Activated naive CD8-positive, alpha-beta T cell treated with anti-CD3 and anti-CD28 coated beads for 36 hours (primary cell): Measurements from ENCODE around the gene CTAGE9. TPM values are rescaled to one million over a fixed set of nuclear protein-coding genes. Genes with fewer than 3 reads are reported as not detected.
"Not testable (repeated sequence)": the region's sequence is repeated elsewhere in the genome, so short reads cannot be mapped to it uniquely, and the experiment has no call there.

Source experiments
- DNase-seq: peaks from one replicate; pipeline ENCODE4 v3.0.0; 2021
- H3K27ac Mint-ChIP-seq: one replicate; pipeline ENCODE4 v1.8.0; 2022; ENCODE audit warnings: mild to moderate bottlenecking, moderate library complexity, mixed read lengths
- H3K27me3 Mint-ChIP-seq: one replicate; pipeline ENCODE4 v1.8.0; 2022; ENCODE audit warnings: mild to moderate bottlenecking, mixed read lengths
- H3K36me3 Mint-ChIP-seq: one replicate; pipeline ENCODE4 v1.8.0; 2021; ENCODE audit warnings: mild to moderate bottlenecking, mixed read lengths
- H3K4me1 Mint-ChIP-seq: one replicate; pipeline ENCODE4 v1.8.0; 2021; ENCODE audit warnings: mixed read lengths
- H3K4me3 Mint-ChIP-seq: one replicate; pipeline ENCODE4 v1.8.0; 2022; ENCODE audit warnings: mild to moderate bottlenecking, moderate library complexity, mixed read lengths
- H3K9me3 Mint-ChIP-seq: one replicate; pipeline ENCODE4 v1.8.0; 2022; ENCODE audit warnings: mixed read lengths
- total RNA-seq, 2 experiments: library from RNA; stranded (reverse); gene quantifications; one replicate each; pipeline ENCODE4 v1.2.3, GENCODE V29; 2021

The CTAGE9 gene
- total RNA-seq, 2 experiments from 2014 or later = not detected

GRCh38 chr6:131739136-131739535, 28.3 kb upstream of the CTAGE9 start:
- H3K36me3 Mint-ChIP-seq = no peaks in the 10 kb centered on the region
- H3K9me3 Mint-ChIP-seq = no peaks in the 10 kb centered on the region
- no peak overlapping the region for H3K27ac Mint-ChIP-seq
- no peak overlapping the region for H3K4me3 Mint-ChIP-seq
- no peak for DNase-seq
- H3K4me1 Mint-ChIP-seq = no peaks in the 10 kb centered on the region
- peaks cover 1% of the 10 kb centered on the region for H3K27me3 Mint-ChIP-seq

GRCh38 chr6:131736811-131737210, 26.0 kb upstream of the CTAGE9 start:
- Mint-ChIP-seq H3K27ac (no peak overlapping the region), H3K4me1 (no peaks in the 10 kb centered on the region), H3K4me3 (no peak overlapping the region), H3K27me3 (no peaks in the 10 kb centered on the region), H3K9me3 (no peaks in the 10 kb centered on the region), H3K36me3 (no peaks in the 10 kb centered on the region)
- DNase-seq = no peak

- no peak overlapping the region for H3K27ac Mint-ChIP-seq
These were observed 25.3 kb upstream of the CTAGE9 start for GRCh38 chr6:131736003-131736596.

GRCh38 chr6:131733376-131734016, 22.7 kb upstream of the CTAGE9 start:
- H3K4me1 Mint-ChIP-seq = no peaks in the 10 kb centered on the region
- no peaks in the 10 kb centered on the region for H3K36me3 Mint-ChIP-seq
- H3K27ac Mint-ChIP-seq = no peak overlapping the region
- H3K4me3 Mint-ChIP-seq = no peak overlapping the region
- no peak for DNase-seq
- H3K27me3 Mint-ChIP-seq = no peaks in the 10 kb centered on the region
- H3K9me3 Mint-ChIP-seq = peaks cover 3% of the 10 kb centered on the region

More at GRCh38 chr6:131736003-131736596, 25.3 kb upstream of the CTAGE9 start:
- H3K36me3 Mint-ChIP-seq = no peaks in the 10 kb centered on the region
- H3K4me3 Mint-ChIP-seq = no peak overlapping the region
- no peaks in the 10 kb centered on the region for H3K4me1 Mint-ChIP-seq
- no peaks in the 10 kb centered on the region for H3K9me3 Mint-ChIP-seq
- no peaks in the 10 kb centered on the region for H3K27me3 Mint-ChIP-seq
- DNase-seq = no peak

- peaks cover 5% of the 10 kb centered on the region for H3K36me3 Mint-ChIP-seq
- DNase-seq = no peak
- H3K27ac Mint-ChIP-seq = no peak overlapping the region
- H3K4me1 Mint-ChIP-seq = no peaks in the 10 kb centered on the region
- H3K9me3 Mint-ChIP-seq = peaks cover 3% of the 10 kb centered on the region
- H3K27me3 Mint-ChIP-seq = no peaks in the 10 kb centered on the region
- no peak overlapping the region for H3K4me3 Mint-ChIP-seq
These were observed 20.4 kb upstream of the CTAGE9 start for GRCh38 chr6:131731224-131731623.

GRCh38 chr6:131730264-131730663, 19.4 kb upstream of the CTAGE9 start:
- no peak for DNase-seq
- Mint-ChIP-seq H3K27ac (no peak overlapping the region), H3K4me3 (no peak overlapping the region), H3K36me3 (peaks cover 5% of the 10 kb centered on the region), H3K27me3 (no peaks in the 10 kb centered on the region), H3K9me3 (peaks cover 4% of the 10 kb centered on the region), H3K4me1 (no peaks in the 10 kb centered on the region)

GRCh38 chr6:131729550-131729949, 18.7 kb upstream of the CTAGE9 start:
- H3K27ac Mint-ChIP-seq = no peak overlapping the region

GRCh38 chr6:131728296-131728939, 17.6 kb upstream of the CTAGE9 start:
- Mint-ChIP-seq H3K36me3 (peaks cover 5% of the 10 kb centered on the region), H3K4me3 (no peak overlapping the region), H3K27ac (no peak overlapping the region), H3K4me1 (peaks cover 2% of the 10 kb centered on the region), H3K9me3 (peaks cover 4% of the 10 kb centered on the region), H3K27me3 (no peaks in the 10 kb centered on the region)
- no peak for DNase-seq

More at GRCh38 chr6:131729550-131729949, 18.7 kb upstream of the CTAGE9 start:
- H3K9me3 Mint-ChIP-seq = peaks cover 4% of the 10 kb centered on the region
- DNase-seq = no peak
- no peak overlapping the region for H3K4me3 Mint-ChIP-seq
- peaks cover 5% of the 10 kb centered on the region for H3K36me3 Mint-ChIP-seq
- H3K27me3 Mint-ChIP-seq = no peaks in the 10 kb centered on the region
- no peaks in the 10 kb centered on the region for H3K4me1 Mint-ChIP-seq

GRCh38 chr6:131727868-131728267, 17.1 kb upstream of the CTAGE9 start:
- H3K4me1 Mint-ChIP-seq = peaks cover 2% of the 10 kb centered on the region
- H3K27me3 Mint-ChIP-seq = no peaks in the 10 kb centered on the region
- no peak overlapping the region for H3K4me3 Mint-ChIP-seq
- H3K27ac Mint-ChIP-seq = no peak overlapping the region
- DNase-seq = no peak
- peaks cover 4% of the 10 kb centered on the region for H3K9me3 Mint-ChIP-seq
- peaks cover 5% of the 10 kb centered on the region for H3K36me3 Mint-ChIP-seq

GRCh38 chr6:131727467-131727866, 16.6 kb upstream of the CTAGE9 start:
- no peaks in the 10 kb centered on the region for H3K27me3 Mint-ChIP-seq
- DNase-seq = no peak
- no peak overlapping the region for H3K4me3 Mint-ChIP-seq
- H3K9me3 Mint-ChIP-seq = peaks cover 4% of the 10 kb centered on the region
- peaks cover 2% of the 10 kb centered on the region for H3K4me1 Mint-ChIP-seq
- peaks cover 5% of the 10 kb centered on the region for H3K36me3 Mint-ChIP-seq
- H3K27ac Mint-ChIP-seq = no peak overlapping the region

GRCh38 chr6:131724114-131724513, 13.3 kb upstream of the CTAGE9 start:
- H3K4me1 Mint-ChIP-seq = peaks cover 2% of the 10 kb centered on the region
- H3K4me3 Mint-ChIP-seq = no peak overlapping the region
- no peak for DNase-seq
- no peak overlapping the region for H3K27ac Mint-ChIP-seq
- H3K9me3 Mint-ChIP-seq = peaks cover 1% of the 10 kb centered on the region
- no peaks in the 10 kb centered on the region for H3K27me3 Mint-ChIP-seq
- peaks cover 5% of the 10 kb centered on the region for H3K36me3 Mint-ChIP-seq

- Mint-ChIP-seq H3K27ac (no peak overlapping the region), H3K9me3 (peaks cover under 1% of the 10 kb centered on the region), H3K36me3 (no peaks in the 10 kb centered on the region), H3K4me1 (peaks cover 2% of the 10 kb centered on the region), H3K27me3 (no peaks in the 10 kb centered on the region), H3K4me3 (no peak overlapping the region)
- no peak for DNase-seq
These were observed 10.3 kb upstream of the CTAGE9 start for GRCh38 chr6:131721161-131721560.

GRCh38 chr6:131717836-131718542, 7.2 kb upstream of the CTAGE9 start:
- H3K27me3 Mint-ChIP-seq = no peaks in the 10 kb centered on the region
- H3K27ac Mint-ChIP-seq = no peak overlapping the region
- H3K9me3 Mint-ChIP-seq = no peaks in the 10 kb centered on the region
- no peaks in the 10 kb centered on the region for H3K4me1 Mint-ChIP-seq
- H3K4me3 Mint-ChIP-seq = no peak overlapping the region
- no peak for DNase-seq
- H3K36me3 Mint-ChIP-seq = no peaks in the 10 kb centered on the region

- not testable (repeated sequence) for DNase-seq, H3K36me3 Mint-ChIP-seq, H3K4me3 Mint-ChIP-seq, H3K9me3 Mint-ChIP-seq, H3K27ac Mint-ChIP-seq, H3K4me1 Mint-ChIP-seq, H3K27me3 Mint-ChIP-seq
These were observed 4.8 kb upstream of the CTAGE9 start for GRCh38 chr6:131715567-131715966.

- not testable (repeated sequence) for H3K36me3 Mint-ChIP-seq, H3K27ac Mint-ChIP-seq, DNase-seq, H3K27me3 Mint-ChIP-seq, H3K9me3 Mint-ChIP-seq, H3K4me1 Mint-ChIP-seq, H3K4me3 Mint-ChIP-seq
These were observed 6.9 kb downstream of the CTAGE9 start for GRCh38 chr6:131703905-131704304.
